Fibroblast of mammary gland (primary cell): ENCODE results near the gene CENPH.
A peak's percentile ranks its signal among the peaks of the same experiment; 100 is the strongest.
"Not testable (repeated sequence)": the region's sequence is repeated elsewhere in the genome, so short reads cannot be mapped to it uniquely, and the experiment has no call there.

Experiments used
- DNase-seq: peaks from one replicate; pipeline ENCODE4 v3.0.0-alpha.2; 2010; ENCODE audit warnings: low read depth
- H3K4me3 ChIP-seq: 2 replicates; pipeline ENCODE4 v1.5.1; 2011; ENCODE audit warnings: low read depth, mild to moderate bottlenecking, low read length, moderate library complexity; ENCODE audit not compliant: control insufficient read depth
- TF ChIP-seq, protein P1 (sequence below): conservative IDR thresholded peaks from 2 replicates; pipeline ENCODE4 v1.5.1; 2011; ENCODE audit warnings: low read depth, low read length, inconsistent platforms; ENCODE audit not compliant: control insufficient read depth, insufficient read depth

The CENPH gene

DNA sequence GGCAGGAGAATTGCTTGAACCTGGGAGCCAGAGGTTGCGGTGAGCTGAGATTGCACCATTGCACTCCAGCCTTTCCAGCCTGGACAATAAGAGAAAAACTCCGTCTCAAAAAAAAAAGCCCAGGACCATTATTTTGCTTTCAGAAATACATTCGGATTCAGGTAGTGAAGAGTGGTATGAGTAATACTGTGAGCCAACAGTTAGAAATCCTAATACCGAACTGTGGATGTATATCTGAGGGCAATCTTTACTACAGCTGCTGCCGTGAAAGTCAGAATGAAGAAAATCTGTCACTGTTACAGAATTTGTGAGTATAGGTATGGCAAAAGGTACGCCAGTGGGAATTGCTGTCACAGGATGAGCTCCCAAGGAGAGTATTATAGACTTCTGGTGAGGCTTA lies 41.9 kb downstream of the CENPH start:
- TF ChIP-seq, protein P1, sequence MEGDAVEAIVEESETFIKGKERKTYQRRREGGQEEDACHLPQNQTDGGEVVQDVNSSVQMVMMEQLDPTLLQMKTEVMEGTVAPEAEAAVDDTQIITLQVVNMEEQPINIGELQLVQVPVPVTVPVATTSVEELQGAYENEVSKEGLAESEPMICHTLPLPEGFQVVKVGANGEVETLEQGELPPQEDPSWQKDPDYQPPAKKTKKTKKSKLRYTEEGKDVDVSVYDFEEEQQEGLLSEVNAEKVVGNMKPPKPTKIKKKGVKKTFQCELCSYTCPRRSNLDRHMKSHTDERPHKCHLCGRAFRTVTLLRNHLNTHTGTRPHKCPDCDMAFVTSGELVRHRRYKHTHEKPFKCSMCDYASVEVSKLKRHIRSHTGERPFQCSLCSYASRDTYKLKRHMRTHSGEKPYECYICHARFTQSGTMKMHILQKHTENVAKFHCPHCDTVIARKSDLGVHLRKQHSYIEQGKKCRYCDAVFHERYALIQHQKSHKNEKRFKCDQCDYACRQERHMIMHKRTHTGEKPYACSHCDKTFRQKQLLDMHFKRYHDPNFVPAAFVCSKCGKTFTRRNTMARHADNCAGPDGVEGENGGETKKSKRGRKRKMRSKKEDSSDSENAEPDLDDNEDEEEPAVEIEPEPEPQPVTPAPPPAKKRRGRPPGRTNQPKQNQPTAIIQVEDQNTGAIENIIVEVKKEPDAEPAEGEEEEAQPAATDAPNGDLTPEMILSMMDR, result no peak
- no peak for DNase-seq
- no peak overlapping the region for H3K4me3 ChIP-seq

DNA sequence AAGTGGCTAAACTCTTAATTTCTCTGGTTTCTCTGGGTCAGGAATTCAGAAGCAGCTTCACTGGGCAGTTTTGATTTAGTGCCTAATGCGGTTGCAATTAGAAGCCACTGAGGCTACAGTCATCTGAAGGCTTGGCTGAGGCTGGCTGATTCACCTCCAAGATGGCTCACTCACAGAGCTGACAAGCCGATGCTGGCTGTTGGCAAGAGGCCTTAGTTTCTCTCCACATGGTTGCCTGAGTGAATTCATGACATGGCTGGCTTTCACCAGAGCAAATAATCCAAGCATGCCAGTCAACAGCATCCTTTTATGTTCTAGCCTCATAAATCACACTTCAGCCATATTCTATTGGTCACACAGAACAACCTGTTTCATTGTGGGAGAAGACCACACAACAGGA lies 42.5 kb downstream of the CENPH start:
- no peak overlapping the region for H3K4me3 ChIP-seq
- peak; percentile 39 for DNase-seq
- TF ChIP-seq, protein P1, result no peak

DNA sequence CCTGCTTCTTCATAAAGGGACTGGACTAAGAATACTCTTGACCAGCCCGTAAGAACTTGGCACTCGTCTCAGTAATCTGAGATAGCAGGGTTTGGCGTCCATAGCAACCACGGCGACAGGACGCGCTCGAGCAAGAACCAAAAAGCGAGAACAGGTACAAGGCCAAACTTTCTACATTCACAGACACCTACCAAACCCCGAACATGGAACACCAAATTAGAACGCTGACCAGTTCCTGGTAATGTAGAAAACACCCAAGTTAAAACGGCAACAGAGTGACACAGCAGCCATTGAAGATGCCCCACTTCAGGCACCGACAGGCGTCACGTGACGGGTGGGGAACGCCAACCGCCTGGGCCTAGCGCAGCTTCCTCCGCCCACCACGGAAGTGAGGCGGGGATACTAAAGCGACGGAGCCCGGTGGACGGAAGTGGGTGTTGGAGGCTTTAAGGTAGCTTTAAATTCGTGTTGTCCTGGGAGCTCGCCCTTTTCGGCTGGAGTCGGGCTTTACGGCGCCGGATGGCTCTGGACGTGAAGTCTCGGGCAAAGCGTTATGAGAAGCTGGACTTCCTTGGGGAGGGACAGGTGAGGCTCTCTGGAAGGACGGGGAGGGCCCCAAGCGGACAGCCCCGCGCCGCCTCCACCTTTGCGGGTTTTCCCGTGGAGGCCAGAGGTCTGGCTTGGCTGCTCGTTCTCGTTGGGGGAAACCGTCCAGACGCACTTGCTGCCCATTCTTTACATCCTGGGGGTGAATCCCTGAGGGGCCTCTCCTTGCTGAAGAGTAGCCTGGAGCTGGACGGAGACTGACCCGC lies 45.3 kb downstream of the CENPH start, which contains the start of gene CDK7:
Gene CDK7, plus strand, starts transcription at position 430 of the 812 bp plus-strand sequence. Its CDS starts 90 bp downstream, at position 520.
- TF ChIP-seq, protein P1, result no peak
- DNase-seq, result peak; percentile 88
- peak within 1 kb of the TSS; percentile 98 for H3K4me3 ChIP-seq

DNA sequence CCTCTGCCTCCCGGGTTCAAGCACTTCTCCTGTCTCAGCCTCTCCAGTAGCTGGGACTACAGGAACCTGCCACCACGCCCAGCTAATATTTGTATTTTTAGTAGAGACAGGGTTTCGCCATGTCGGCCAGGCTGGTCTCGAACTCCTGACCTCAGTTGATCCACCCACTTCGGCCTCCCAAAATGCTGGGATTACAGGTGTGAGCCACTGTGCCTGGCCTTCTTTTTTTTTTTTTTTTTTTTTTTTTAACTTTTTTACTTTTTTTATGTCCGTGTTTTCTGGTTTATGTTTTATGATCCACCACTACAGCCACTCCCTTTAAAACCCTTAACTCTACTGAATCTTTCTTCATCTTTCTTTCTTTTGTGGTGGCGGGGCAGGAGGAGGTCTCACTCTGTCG lies 47.4 kb downstream of the CENPH start:
- not testable (repeated sequence) for H3K4me3 ChIP-seq, DNase-seq

DNA sequence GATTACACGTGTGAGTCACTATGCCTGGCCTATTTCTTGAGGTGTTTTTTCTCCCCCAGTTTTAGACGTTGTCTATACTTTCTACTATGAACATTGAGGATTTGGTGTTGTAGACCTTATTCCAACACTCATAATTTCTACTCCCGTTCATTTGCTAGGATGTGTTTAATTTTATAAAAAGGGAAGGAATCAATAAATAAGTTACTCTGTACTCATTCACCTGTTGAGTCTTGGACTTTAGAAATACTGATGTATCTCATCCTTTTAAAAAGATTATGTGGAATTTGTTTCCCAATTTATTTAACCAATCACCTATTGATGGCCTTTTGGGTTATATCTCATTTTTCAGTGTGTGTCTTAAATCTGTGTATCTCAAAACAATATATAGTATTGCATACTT lies 48.5 kb downstream of the CENPH start:
- TF ChIP-seq, protein P1, result no peak
- H3K4me3 ChIP-seq, result no peak overlapping the region
- no peak for DNase-seq

DNA sequence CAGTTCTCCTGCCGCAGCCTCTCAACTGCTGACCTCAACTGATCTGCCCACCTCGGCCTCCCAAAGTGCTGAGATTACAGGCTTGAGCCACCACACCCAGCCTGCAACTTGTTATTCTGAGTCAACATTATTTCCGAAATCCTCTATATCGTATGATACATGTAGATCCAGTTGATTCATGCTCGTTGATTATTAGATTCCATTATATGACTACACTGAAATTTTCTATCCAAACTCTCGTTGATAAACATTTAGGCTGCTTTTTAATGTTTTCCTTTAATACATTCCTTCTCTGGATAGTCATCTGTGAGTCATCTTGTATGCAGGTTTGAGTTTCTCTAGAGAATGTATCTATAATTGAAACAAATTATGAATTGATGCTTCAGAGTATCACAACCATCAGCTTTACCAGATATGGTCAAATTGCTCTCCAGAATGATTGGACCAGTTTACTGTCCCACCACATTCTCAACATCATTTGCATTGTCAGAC lies 49.4 kb downstream of the CENPH start:
- TF ChIP-seq, protein P1, result no peak
- no peak overlapping the region for H3K4me3 ChIP-seq
- DNase-seq, result peak; percentile 95

DNA sequence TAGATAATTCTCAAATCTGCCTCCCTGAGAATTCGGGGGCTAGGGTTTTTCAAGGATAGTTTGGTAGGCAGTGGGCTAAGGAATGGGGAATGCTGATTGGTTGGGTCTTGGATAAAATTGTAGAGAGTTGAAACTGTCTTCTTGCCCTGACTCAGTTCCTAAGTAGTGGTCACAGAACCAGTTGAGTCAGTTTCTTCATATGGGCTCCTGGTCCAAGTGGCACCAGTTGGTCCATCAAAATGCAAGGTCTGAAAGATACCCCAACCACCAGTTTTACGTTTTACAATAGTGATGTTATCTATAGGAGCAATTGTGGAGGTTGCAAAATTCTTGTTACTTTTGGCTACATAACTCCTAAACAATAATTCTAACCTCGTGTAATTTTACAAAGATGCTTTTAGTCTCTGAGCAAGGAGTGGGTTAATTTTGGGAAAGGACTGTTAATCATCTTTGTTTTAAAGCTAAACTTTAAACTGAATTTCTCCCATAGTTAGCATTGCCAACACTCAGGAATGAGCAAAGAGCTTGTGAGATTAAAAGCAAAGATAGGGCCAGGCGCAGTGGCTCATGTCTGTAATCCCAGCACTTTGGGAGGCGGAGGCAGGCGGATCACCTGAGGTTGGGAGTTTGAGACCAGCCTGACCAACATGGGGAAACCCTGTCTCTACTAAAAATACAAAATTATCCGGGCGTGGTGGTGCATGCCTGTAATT lies 53.0 kb downstream of the CENPH start:
- DNase-seq, result no peak
- H3K4me3 ChIP-seq, result no peak overlapping the region
- TF ChIP-seq, protein P1, result no peak
